CD1c-positive myeloid dendritic cell (primary cell): ENCODE data around the gene IMMP2L.

Experiments used
- DNase-seq: peaks from one replicate; pipeline ENCODE4 v3.0.0-alpha.2; 2016; ENCODE audit errors: extremely low spot score

The IMMP2L gene

DNA sequence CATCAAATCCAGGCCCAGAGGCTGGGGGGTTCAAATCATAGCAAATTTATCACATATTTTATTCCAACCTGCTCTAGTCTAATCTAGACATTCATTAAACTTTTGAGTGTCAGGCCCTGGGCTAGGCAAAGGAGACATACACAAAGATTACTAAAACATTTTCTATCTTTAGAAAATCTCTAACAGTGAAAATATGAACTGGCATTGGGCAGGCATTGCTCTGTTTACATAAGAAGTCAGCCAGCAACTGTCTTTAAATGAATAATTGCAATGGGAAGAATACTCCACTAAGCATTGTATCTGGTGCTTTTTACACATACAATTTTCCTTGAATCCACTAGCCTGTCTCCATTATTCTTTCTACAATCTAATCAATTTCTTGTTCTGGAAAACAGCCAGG, 693.8 kb downstream of the IMMP2L start:
- DNase-seq = no peak

DNA sequence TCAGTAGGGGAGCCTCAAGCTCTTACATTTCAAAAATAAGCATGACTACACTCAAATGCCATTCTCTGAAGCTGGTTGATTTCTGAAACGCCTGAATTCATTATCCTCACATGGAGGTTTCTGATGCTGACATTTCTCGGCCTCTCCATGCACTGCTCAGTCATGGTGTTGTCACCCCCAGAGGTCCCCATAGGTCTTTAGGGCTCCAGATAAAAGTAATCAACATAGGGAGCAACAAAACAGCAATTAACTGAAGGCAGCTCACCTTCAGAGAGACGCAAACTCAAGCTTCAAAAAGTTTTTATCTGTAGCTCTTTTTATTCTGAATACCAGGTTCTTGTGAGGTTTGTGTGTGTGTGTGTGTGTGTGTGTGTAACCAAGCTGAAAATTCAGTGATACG, 694.5 kb downstream of the IMMP2L start:
- DNase-seq = no peak

DNA sequence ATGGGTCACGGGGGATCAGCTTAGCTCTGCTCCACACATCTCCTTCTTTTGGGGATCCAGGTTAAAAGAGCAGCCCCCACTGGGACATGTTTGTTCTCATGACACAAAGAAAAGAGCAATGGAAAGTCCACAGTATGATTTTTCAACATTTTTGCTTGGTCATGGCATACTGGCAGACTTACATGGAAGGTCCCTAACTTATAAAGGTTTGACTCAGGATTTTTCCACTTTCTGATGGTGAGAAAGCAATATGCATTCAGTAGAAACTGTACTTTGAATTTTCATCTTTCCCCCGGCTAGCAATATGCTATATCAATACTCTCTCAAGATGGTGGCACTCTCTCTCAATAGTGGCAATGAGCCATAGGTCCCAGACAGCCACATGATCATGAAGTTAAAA, 699.0 kb downstream of the IMMP2L start:
- DNase-seq = no peak

DNA sequence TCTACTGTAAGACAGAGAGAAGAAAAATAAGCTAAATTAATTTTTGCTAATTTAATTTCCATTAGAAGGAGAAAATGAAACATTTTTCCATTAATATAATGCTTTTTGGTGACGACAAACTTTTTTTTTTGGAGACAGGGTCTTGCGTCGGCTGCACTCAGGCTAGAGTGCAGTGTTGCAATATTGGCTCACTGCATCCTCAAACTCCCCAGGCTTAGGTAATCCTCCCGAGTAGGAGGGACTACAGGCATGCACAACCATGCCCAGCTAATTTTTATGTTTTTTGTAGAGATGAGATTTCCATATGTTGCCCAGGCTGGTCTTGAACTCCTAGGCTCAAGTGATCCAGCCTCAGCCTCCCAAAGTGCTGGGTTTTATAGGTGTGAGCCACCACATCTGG, 701.1 kb downstream of the IMMP2L start:
- DNase-seq = no peak

DNA sequence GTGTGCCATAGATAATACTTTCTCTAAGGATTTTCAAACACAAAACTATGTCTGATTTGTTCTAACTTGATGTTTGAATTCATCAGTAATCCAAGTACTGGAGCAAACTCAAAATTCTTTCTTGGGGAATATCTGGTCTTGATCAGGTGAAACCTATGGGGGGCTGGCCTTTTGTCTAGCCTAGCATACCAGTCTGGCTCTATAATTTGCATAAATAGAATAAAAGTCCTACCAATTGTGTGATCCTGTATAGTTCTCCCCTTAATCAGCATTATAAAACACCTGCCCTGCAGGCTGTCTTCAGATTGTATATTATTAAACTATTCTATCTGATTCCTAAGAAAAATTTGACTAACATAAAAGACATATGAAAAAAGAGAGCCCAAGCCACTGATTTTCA, 705.2 kb downstream of the IMMP2L start:
- no peak for DNase-seq

DNA sequence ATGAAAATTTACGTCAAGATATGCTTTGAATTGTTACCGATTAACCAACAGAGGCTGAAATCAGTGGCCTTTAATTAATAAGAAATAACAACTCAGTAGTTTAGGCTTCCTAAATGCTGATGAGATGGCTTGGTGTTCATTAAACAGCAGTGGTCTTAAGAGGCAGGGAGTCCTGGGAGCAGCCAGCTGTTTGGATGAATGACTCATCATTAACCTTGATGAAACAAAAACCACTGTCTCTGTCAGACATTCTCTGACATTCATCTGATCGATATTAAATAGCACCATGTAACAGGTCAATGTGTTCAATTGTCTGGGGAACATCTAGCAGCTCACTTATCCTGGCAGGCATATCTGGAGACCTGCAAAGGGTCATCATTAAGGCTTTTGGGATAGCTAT, 705.6 kb downstream of the IMMP2L start:
- no peak for DNase-seq

DNA sequence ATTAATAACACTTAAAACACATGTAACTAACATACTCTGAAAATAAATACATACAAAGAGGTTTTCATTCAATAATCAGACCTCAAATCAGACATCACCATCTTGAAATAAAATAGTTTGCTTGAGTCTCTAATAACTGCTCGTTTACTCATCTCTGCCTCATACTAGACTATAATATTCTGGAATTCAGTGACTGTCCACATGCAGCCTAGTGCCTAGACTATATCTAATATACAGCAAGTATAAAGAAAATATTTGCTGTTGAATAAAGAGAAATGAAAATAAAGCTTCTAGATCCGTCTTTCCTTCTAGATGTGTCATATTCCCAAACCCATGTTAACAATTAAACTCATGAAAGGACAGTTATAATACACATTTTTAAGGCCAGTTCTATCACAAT, 707.6 kb downstream of the IMMP2L start:
- no peak for DNase-seq

DNA sequence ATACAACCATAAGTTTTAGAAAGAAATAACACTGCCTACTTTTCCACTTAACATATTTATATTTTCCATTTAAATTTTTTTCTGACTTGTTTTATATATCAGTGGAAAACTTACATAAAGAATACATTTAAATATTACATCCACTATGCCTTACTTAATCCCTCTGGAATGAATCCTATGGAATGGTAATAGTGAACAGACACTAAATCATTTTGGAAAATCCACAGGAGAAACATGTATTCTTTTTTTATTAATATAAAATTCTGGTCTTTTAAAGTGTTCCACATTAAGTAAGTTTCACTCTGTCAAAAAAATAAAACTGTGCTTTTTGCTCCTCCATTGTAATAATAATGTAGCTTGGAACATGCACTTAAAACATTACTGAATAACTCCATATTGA, 708.1 kb downstream of the IMMP2L start:
- DNase-seq = no peak

DNA sequence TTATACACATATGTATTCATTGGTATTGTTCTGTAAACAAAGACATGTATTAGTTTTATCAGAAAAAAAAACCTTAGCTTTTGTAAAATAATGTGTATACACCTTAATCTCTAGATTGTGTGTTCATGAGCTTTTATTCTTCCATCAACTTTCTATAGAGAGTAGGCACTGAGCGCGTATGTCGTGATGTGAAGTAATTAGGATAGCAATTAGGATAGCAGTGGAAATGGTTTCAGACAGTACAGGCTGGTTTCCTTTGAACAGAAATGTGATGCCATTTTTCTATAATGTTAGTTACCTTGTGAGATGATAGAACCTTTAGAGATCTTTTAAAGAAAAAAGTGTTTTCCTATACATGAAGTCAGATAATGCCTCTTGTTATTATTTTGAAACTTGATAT, 709.0 kb downstream of the IMMP2L start:
- DNase-seq = no peak

DNA sequence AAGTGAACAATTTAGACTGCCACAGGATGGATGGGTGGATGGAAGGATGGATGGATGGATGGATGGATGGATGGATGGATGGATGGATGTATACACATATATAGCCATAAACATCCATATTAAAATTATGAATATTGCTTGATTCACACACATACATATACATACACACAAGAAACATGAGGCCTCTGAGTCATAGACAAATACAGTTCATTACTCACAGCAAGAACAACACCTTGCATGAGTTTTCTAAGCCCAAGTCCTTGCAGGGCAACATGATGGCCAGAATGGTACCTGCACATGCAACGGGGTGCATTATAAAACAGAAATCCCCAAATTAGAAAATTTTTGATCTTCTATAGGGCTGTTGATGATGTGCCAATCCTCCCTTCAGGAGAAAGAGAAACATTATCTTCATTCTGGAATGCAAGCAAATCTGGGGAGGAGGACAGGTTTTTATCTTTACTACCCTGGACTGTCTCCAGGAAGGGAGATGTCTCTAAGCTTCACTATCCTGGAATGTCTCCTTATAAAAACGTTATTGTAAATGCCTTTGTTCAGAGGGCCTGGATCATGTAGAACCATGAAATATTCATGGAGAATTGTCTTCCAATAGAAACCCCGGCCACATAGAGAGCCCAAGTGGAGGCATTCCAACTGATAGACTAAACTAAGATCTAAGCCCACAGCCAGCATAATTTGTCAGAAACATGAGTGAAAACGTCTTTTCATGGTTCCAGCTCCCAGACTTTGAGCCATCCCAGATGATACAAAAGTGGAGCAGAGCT, 709.9 kb downstream of the IMMP2L start:
- no peak for DNase-seq

DNA sequence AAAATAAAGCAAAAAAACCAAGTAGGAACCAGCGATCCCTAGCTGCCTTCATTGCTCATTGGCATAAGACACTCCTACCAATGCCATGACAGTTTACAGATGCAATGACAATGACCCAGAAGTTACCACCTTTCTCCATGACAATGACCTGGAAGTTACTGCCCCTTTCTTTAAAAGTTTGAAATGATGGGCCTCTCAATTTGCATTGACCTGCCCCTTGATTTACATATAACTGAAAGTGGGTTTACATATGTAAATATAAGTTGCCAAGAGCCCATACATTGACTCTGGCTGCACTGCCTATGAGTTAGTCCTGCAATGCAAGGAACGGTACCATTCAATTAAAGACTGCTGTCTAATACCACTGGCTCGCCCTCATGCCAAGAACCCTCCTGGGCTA, 712.1 kb downstream of the IMMP2L start:
- no peak for DNase-seq

DNA sequence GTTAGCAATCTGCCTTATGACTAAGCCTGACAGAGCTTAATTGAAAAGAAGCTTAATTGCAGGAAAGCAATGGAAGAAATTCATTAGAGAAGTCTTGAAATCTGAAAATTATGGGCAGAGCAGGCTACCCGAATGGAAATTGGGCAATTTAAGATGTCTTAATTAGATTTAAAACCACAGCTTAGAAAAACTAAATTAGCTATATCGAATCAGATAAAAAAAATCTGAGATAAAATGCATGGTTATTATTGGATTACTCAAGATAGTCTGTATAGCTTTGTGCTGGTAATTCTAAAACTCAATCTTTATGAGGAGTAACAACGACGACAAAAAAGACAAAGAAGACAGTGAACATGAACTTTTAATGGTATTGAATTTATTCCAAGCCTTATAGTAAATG, 719.5 kb downstream of the IMMP2L start:
- no peak for DNase-seq

DNA sequence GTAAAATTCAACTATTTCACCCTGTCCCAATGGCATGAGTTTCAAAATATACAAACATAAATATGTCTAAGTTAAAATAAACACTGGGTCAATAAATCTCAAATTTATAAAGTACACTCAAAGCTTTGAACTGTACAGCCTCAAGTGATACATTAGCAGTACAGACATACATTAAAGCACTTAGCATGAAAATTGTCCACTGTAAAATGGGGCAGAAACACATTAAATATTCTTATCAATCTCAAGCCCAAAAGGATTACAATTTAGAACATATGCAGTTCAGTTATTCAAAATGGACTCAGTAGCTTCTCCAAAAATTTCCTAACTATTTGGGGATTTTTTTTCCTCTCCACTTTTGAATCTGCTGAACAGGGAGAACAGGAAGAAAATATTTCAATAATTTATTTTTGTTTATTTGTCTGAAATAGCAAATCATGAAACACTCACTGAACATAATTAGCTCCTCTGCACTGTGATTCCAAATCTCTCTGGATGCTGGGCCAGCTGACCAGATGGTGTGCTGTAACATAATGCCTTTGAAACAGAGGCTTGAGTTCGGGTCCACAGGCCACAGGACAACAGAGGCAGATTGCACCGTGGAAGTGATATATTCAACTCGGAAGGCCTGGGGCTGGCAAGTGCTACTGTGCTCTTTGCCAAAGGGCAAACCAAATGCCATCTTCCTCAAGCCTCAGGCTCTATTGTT, 720.3 kb downstream of the IMMP2L start:
- DNase-seq = no peak

DNA sequence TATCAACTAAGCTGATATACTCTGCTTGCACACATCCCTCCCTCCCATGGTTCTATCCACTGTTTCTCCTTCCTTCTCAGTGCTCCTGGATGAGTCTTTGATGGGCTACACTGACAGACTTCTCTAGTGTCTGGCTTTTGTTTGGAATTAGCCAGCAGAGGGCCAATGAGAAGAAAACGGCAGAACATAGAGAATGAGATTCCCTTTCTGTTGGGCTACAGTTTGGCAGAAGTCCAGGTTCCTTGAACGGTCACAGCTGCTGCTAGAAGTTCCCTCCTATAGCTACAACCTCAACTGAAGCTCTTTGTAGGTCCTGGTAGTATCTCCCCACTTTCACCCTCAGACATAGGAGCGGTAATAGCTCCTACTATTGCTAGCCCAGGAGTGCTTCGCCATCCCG, 722.4 kb downstream of the IMMP2L start:
- no peak for DNase-seq

DNA sequence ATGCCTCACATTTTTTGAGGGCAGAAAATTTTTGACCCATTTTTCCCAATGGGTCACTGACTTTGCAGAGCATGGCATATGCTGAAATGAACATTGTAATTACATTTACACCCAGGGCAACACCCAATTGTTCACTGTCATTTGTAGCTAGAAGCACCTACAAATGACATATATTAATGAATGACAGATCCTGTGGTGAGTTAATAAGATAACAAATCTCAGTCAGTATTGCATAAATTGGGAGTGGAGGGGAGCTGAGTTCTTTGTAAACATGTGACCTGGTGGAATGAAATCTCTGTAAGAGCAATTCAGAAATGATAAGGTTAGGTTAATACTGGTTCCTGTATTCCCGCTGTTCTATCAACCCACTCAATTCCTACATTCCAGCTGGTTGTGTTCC, 726.4 kb downstream of the IMMP2L start:
- no peak for DNase-seq

DNA sequence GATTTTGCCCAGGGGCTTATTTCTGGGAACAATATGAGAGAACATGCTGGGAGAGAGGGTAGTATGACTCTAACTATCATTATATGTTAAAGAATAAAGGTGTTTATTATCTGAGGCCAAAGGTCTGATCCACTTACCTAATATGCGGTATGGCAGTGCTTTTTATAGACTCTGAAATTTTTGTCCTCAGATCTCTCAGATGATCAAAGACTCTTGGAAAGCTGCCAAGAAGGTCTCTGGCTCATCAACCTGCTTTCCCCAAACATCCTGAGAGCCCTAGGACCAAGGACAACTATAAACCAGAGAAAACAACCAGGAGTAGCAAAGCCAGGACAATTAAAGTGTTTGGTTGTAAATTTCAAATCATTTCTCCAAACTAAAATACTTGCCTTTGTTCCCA, 727.1 kb downstream of the IMMP2L start:
- no peak for DNase-seq

DNA sequence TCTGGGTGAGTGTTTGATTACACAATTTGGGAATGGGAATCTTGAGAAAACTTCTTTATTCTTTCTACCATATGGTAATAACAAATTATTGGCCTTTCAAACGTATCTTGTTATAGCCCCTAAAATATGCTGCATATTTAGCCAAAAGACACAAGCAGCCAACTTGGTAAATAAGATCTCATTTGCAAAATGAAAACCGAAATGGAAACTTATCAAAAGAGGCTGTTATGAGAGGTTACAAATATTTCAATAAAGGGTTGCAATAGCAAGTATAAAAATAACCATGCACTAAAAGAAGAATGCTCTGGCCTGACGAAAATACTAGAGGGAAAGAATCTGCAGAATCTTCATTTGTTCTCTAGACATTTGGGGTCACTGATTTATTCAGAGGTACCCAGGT, 730.9 kb downstream of the IMMP2L start:
- DNase-seq = no peak

DNA sequence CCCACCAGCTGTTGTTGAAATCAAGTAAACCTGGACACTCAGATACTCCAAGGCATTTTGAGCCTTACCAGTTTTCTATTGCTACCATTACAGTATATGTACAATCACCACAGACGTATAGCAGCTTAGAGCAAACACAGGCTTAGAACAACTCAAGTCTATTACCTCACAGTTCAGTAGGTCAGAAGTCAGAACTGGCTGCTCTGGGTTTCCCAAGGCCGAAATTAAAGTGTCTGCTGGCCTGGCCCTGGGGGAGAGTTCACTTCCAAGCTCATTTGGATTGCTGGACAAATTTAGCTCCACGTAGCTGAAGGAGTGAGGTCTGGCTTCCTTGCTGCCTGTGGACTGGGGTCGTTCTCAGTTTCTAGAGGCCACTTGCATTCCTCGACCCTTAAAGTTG, 731.5 kb downstream of the IMMP2L start:
- no peak for DNase-seq

DNA sequence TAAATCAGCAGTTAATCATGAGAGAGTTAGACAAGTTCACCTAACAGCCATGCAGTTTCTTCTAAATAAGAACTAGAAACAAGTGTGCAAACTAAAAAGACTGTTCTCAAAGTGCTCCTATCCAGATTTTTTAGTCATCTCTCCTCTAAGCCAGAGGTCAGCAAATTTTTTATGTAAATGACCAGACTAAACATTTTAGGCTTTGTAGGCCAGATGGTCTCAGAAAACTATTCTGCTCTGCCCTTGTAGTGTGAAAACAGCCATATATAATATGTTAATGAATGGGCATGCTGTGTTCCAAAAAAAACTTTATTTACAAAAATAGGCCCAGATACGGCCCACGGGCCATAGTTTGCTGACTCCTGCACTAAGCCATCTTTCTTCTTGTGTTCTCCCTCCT, 734.4 kb downstream of the IMMP2L start:
- no peak for DNase-seq

DNA sequence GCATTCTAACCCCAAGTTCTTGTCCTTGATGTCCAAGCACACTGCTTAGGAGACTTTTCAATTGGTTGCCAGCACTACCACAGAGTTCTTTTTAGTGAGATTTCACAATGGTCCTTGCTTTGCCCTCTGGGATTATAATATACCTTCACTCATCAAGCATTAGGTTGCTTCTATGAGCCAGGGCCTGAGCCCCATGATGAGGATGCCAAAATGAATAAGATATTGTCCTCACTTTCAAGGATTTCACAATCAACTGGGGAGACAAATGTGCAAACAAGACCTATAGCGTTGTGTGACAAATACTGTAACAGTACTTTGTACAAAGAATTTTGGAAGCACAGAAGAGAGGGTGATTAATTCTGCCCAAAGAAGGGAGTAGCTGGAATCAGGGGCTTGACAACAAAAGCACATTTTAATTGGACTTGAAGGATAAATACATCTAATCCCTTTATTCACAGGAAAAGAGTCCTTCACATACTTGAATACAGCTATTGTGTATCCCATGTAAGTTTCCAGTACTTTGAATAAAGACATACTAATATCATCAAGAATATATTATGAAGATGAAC, 734.9 kb downstream of the IMMP2L start:
- DNase-seq = no peak

DNA sequence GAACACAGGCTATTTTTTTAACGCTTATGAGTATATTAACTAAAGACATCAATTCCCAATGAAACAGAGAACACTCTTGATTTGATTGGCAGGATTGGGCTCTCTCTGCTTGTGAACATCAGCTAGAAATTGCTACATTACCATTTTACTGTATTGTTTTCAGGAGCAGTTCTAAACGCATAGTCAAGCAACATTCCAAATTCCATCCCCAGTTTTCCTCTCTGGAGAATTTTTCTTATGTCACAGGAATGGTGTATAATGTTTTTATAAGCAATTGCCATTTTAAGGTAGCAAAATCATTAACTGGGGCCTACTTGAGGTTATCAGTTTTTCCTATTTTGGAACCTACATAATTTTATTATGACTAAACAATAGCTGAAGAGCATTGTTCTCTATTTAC, 748.3 kb downstream of the IMMP2L start:
- no peak for DNase-seq

DNA sequence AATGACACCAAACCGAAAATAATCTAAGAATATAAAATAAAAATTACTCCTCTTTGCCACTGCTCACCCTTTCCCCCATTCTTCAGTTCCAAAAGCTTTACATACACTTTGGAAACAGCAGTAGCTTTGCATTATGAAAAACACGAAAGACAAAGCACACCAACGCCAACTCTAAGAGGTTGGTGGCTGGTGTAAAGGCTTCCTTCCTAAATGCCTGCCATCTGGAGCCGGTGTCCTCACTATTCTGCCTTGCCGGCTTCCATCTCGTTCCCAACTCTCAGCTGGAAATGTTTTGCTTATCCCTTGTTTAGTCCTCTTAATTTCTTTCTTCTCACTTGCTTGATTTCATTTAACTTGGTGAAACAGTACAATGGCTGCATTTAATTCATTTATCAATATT, 752.5 kb downstream of the IMMP2L start:
- DNase-seq = no peak

DNA sequence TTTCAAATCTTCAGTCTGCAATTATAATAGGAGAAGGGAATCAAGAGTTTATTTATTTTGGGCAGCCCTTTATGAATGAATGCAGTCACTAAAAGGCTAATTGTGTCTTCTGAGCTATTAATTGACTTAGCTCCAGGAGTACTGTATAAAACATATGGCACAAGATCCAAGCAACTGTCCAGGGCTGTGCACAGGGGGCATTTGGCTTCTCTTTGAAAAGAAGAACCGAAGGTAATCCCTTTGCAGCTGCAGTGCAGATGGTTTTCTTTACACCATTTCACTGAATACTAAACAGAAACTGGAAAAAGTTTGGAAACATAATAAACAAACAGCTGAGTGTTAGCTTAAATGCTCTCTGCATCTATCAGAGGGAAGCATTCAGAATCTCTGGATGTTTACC, 753.9 kb downstream of the IMMP2L start:
- no peak for DNase-seq
